GM12891 (cell line): ENCODE data around the gene ZCWPW2.

ENCODE experiments used
- POLR2A ChIP-seq: IDR thresholded peaks from 2 replicates; pipeline ENCODE4 v1.6.1; 2011; ENCODE audit warnings: low read depth, low read length, control low read depth
- POLR2AphosphoS5 ChIP-seq: IDR thresholded peaks from 2 replicates; pipeline ENCODE4 v1.6.1; 2011; ENCODE audit warnings: low read depth, low read length, control low read depth
- POU2F2 ChIP-seq: IDR thresholded peaks from 2 replicates; pipeline ENCODE4 v1.6.1; 2011; ENCODE audit warnings: low read depth, mild to moderate bottlenecking, control low read depth, low read length, moderate library complexity
- TAF1 ChIP-seq: IDR thresholded peaks from 2 replicates; pipeline ENCODE4 v1.6.1; 2011; ENCODE audit warnings: low read depth, low read length, control low read depth

- TF ChIP-seq TAF1 (no peak), POLR2A (no peak), POLR2AphosphoS5 (no peak), POU2F2 (no peak)
These were observed 40.5 kb downstream of the ZCWPW2 start for GRCh38 chr3:28388978-28389377.
